AG10803 (cell line): Measurements from ENCODE around the gene TMEM59L.

Source experiments
- DNase-seq: peaks from one replicate; pipeline ENCODE4 v3.0.0; 2010; ENCODE audit warnings: low read depth
- H3K4me3 ChIP-seq: 2 replicates; pipeline ENCODE4 v1.5.1; 2011; ENCODE audit warnings: mild to moderate bottlenecking, low read length, control low read depth
- TF ChIP-seq, protein P1 (sequence below): conservative IDR thresholded peaks from 2 replicates; pipeline ENCODE4 v1.5.1; 2011; ENCODE audit warnings: mild to moderate bottlenecking, low read length, control low read depth, inconsistent platforms

The TMEM59L gene

DNA sequence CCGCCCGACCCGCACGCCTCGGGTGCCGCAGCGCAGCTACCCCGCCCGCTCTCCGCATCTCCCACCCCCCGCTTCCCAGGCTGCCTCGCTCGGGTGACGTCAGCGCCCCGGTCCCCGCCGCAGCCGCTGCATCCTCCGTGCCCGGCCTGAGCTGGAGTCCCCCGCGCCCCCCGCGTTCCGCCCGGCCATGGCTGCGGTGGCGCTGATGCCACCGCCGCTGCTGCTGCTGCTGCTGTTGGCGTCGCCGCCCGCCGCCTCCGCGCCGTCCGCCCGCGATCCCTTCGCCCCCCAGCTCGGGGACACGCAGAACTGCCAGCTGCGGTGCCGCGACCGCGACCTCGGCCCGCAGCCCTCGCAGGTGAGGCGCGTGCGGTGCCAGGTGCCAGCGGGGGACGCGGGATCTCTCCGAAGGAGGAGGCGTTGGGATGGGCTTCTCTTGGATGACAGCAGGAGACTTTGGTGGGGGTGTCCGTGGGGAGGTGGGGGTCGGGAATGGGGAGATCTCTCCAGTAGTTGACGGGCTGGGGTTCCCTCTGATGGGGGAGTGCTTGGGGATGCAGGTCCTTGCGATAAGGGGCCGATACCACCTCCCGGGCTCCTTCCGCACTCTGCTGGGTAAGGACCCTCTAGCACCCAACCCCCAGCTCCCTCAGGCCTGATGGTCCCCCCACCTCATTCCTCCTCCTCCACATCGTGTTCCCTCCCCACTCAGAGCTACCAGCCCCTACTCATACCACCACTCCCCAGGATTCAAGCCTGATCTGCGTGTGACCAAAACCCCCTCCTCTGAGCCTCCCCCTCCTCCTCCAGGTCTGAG lies at the start of gene TMEM59L:
Gene TMEM59L, plus strand, starts transcription at position 99 of the 817 bp plus-strand sequence. Its CDS starts 89 bp downstream, at position 188.
- DNase-seq: no peak
- TF ChIP-seq, protein P1, sequence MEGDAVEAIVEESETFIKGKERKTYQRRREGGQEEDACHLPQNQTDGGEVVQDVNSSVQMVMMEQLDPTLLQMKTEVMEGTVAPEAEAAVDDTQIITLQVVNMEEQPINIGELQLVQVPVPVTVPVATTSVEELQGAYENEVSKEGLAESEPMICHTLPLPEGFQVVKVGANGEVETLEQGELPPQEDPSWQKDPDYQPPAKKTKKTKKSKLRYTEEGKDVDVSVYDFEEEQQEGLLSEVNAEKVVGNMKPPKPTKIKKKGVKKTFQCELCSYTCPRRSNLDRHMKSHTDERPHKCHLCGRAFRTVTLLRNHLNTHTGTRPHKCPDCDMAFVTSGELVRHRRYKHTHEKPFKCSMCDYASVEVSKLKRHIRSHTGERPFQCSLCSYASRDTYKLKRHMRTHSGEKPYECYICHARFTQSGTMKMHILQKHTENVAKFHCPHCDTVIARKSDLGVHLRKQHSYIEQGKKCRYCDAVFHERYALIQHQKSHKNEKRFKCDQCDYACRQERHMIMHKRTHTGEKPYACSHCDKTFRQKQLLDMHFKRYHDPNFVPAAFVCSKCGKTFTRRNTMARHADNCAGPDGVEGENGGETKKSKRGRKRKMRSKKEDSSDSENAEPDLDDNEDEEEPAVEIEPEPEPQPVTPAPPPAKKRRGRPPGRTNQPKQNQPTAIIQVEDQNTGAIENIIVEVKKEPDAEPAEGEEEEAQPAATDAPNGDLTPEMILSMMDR: no peak
- H3K4me3 ChIP-seq: peak within 1 kb of the TSS; percentile 31

DNA sequence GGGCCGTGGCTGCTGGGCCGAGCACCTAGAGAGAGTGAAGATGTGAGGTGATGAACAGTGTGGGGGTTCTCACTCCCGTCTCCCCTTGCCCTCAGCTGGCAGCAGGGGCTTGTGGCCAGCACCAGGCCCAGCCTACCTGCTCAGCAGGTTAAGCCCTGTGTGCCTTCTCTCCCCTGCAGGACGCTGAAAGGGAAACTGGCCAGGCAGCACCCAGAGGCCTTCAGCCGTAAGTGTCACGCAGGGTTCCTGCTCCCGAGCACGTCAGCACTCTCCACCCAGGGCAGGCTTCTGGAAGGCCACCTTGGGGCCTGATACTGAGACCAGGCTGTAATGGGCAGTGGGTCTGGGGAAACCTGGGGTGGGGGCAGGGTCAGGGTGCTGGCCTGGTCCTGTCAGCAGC lies 45.7 kb upstream of the TMEM59L start:
- DNase-seq: no peak
- no peak overlapping the region for H3K4me3 ChIP-seq
- TF ChIP-seq, protein P1: no peak

DNA sequence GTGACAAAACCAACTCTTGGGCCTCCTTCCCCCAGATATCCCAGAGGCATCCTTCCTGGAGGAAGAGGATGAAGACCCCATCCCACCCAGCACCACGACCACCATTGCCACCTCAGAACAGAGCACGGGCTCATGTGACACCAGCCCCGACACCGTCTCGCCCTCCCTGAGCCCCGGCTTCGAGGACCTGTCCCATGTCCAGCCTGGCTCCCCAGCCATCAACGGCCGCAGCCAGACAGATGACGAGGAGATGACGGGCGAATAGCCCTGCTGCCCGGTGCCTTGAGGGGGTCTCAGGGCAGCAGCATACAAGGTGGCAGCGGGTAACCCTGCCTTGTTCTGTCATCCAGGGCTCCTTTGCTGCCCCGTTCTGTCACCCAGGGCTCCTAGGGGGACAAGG lies 44.3 kb upstream of the TMEM59L start:
- DNase-seq: no peak
- TF ChIP-seq, protein P1: no peak
- no peak overlapping the region for H3K4me3 ChIP-seq

DNA sequence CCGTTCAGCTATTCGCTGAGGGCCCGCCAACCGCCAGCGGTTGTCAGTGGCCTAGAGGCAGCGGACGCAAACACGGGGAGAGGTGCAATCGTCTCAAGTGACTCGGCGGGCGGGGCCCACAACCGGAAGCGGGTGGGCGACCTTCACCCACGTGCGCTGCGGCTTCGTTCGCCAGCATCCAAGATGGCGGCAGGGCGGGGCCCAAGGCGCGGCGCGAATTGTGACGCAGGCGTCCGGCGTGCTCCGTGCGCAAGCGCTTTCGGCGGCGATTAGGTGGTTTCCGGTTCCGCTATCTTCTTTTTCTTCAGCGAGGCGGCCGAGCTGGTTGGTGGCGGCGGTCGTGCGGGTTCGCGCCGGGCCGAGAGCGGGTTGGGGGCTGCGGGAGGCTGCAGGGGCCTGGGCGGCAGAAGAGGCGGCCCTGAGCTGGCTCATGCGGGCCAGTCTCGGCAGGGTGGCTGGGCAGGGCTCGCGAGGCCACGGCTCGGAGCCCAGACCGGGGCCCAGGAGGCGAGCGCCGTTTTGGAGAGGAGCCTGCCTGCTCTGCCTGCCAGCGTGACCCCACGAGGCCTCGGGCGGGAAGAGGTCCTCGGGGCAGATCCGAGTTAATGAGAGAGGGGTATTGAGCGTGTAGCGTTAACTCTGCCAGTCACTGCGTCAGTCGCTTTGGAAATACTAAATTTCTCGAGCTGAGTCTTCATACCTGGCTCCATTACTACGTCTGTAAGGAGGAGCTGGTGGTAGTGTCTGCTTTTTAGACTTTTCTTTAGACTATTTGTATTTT lies 40.9 kb upstream of the TMEM59L start, which contains the start of gene UBA52:
Gene UBA52, plus strand, starts transcription at position 294 of the 781 bp plus-strand sequence. CDS start 1,444 bp downstream, outside the sequence.
- DNase-seq: peak; percentile 95
- TF ChIP-seq, protein P1: no peak
- H3K4me3 ChIP-seq: peak within 1 kb of the TSS; percentile 98

DNA sequence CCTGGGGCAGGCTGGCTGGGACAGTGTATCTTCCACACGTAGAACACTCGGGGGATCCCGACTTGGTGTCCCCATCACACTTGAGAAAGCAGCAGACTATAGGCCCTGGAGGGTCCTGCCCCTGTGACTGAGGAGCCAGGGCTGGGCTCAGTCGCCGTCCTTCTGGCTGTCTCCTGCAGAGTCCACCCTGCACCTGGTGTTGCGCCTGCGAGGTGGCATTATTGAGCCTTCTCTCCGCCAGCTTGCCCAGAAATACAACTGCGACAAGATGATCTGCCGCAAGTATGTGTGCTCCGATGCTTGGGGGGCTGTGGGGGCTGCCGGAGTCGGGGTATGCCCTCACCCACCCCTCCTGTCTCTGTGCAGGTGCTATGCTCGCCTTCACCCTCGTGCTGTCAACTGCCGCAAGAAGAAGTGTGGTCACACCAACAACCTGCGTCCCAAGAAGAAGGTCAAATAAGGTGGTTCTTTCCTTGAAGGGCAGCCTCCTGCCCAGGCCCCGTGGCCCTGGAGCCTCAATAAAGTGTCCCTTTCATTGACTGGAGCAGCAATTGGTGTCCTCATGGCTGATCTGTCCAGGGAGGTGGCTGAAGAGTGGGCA lies 37.9 kb upstream of the TMEM59L start:
- DNase-seq: no peak
- no peak overlapping the region for H3K4me3 ChIP-seq
- TF ChIP-seq, protein P1: no peak

DNA sequence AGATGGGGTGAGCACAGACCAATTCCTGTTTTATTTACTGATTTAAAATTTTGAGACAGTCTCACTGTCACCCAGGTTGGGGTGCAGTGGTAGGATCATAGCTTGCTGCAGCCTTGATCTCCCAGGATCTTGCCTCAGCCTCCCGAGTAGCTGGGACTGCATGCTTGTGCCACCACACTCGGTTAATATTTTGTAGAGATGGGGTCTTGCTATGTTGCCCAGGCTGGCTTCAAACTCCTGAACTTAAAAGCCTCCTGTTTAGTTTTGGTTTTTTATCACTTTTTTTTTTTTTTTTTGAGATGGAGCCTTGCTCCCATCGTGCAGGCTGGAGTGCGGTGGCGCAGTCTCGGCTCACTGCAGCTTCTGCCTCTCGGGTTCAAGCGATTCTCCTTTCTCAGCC lies 36.3 kb upstream of the TMEM59L start:
- TF ChIP-seq, protein P1: no peak
- DNase-seq: no peak
- H3K4me3 ChIP-seq: no peak overlapping the region
